Memory B cell (primary cell): ENCODE results near the gene LIPE.

Source experiments
- ATAC-seq: fragments of 150-1000 bp; cut with Tn5 transposase; 2 replicates; pipeline ENCODE4 v1.10.0; 2021; ENCODE audit warnings: low read depth, mild to moderate bottlenecking, moderate library complexity
- DNase-seq, 2 donors: peaks; one replicate each; pipeline ENCODE4 v3.0.0; 2022; ENCODE audit warnings: low spot score in 2 of 2
- H3K27ac Mint-ChIP-seq: one replicate; pipeline ENCODE4 v1.8.0; 2022; ENCODE audit warnings: mild to moderate bottlenecking, moderate library complexity, mixed read lengths
- H3K27me3 Mint-ChIP-seq: one replicate; pipeline ENCODE4 v1.8.0; 2022; ENCODE audit warnings: mixed read lengths
- H3K36me3 Mint-ChIP-seq: one replicate; pipeline ENCODE4 v1.8.0; 2022; ENCODE audit warnings: mild to moderate bottlenecking, mixed read lengths
- H3K4me1 Mint-ChIP-seq: one replicate; pipeline ENCODE4 v1.8.0; 2022; ENCODE audit warnings: mixed read lengths
- H3K4me3 Mint-ChIP-seq: one replicate; pipeline ENCODE4 v1.8.0; 2022; ENCODE audit warnings: mild to moderate bottlenecking, moderate library complexity, mixed read lengths
- H3K9me3 Mint-ChIP-seq: one replicate; pipeline ENCODE4 v1.8.0; 2022; ENCODE audit warnings: mixed read lengths

LIPE gene

DNA sequence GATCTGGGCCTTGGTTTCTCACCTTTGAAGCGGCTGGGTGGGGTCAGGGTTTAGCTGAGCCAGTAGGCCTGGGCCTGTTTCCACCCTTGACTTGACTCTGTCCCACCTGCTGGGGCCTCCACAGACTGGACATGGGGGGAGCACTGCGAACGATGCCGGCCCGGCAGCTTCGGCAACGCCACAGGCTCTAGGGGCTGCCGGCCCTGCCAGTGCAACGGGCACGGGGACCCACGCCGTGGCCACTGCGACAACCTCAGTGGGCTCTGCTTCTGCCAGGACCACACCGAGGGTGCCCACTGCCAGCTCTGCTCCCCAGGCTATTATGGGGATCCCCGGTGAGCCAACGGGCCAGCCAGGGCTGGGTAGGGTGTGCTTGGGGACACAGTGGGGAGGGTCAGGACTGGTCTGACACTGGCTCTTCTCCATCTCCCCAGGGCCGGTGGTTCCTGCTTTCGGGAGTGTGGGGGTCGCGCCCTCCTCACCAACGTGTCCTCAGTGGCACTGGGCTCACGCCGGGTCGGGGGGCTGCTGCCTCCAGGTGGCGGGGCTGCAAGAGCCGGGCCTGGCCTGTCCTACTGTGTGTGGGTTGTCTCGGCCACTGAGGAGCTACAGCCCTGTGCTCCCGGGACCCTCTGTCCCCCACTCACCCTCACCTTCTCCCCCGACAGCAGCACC, 73.7 kb downstream of the LIPE start:
- Mint-ChIP-seq H3K27ac (no peak overlapping the region), H3K27me3 (no peaks in the 10 kb centered on the region), H3K4me1 (peaks cover 12% of the 10 kb centered on the region), H3K4me3 (no peak overlapping the region), H3K36me3 (peaks cover 15% of the 10 kb centered on the region), H3K9me3 (no peaks in the 10 kb centered on the region)
- DNase-seq (no peak), ATAC-seq (no peak)

DNA sequence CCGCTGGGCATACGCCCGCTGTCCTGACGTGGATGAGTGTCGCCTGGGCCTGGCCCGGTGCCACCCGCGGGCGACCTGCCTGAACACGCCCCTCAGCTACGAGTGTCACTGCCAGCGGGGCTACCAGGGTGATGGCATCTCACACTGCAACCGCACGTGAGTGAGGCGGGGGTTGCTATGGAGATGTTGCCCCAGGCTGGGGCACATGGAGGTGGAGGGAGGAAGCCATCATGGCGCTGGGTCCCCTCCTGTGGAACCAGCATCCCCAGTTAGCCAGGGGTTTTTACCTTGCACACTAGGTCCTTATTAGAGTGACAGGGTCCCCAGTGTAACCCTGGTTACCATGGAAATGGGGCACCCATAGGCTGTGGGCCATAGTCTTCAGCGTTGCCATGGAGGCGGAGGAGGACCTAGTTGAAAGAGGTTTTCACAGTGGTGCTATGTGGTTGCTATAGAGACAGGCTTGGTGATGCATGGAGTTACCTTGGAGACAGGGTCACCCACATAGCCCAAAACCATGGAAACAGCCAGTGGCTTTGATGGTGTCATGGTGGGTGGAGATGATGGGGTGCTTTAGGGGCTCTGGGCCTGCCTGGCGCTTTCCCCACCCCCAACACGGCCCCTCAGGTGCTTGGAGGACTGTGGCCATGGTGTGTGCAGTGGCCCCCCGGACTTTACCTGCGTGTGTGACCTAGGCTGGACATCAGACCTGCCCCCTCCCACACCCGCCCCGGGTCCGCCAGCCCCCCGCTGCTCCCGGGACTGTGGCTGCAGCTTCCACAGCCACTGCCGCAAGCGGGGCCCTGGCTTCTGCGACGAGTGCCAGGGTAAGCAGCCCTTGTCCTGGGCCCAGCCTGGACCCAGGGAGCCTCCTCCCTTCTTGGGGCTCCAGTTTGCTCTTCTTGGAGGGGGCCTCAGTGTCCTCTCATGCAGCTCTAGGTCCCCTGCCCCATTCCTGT, 74.6 kb downstream of the LIPE start:
- H3K4me1 Mint-ChIP-seq, result peaks cover 10% of the 10 kb centered on the region
- H3K4me3 Mint-ChIP-seq, result no peak overlapping the region
- ATAC-seq (peak; percentile 88), DNase-seq (no peak)
- no peak overlapping the region for H3K27ac Mint-ChIP-seq
- H3K27me3 Mint-ChIP-seq, result no peaks in the 10 kb centered on the region
- peaks cover 13% of the 10 kb centered on the region for H3K36me3 Mint-ChIP-seq
- no peaks in the 10 kb centered on the region for H3K9me3 Mint-ChIP-seq
